ENCODE results near the gene ARHGAP24. TPM values are rescaled to one million over a fixed set of nuclear protein-coding genes. Genes with fewer than 3 reads are reported as not detected.

ARHGAP24 gene
- total and polyA plus RNA-seq, 2 donors (not counting 3 experiments of a cell fraction or from before 2014, with no cell fraction given): 52.1 to 79.4 TPM

GRCh38 chr4:85821688-85822455 lies 346.9 kb downstream of the ARHGAP24 start:
- POLR2A ChIA-PET: no interaction called here
- dilution Hi-C loops (cut with MboI; ENCODE audit: extremely low pct_ligation_motif_present, low sequenced_read_pairs) (no loop called here), intact Hi-C loops (cut with micrococcal nuclease) (no loop called here)
- Histone ChIP-seq H3K4me1 (ENCODE audit: control insufficient read depth, extremely low read depth, insufficient read depth, low read length) (peaks cover 46% of the 10 kb centered on the region), H3K27me3 (ENCODE audit: control insufficient read depth in 2 of 2, insufficient read depth in 2 of 2, low read length in 2 of 2) (no peaks in the 10 kb centered on the region), H3K4me2 (ENCODE audit: insufficient read depth, low read length) (peak overlapping the region; percentile 25), H3K79me2 (ENCODE audit: control insufficient read depth, insufficient read depth, low read length) (peaks cover 100% of the 10 kb centered on the region), H2AFZ (ENCODE audit: low read depth, low read length) (no peak overlapping the region), H3K27ac (ENCODE audit: insufficient read depth, low read depth, low read length) (no peak overlapping the region), H3K9ac (replicated peaks; ENCODE audit: extremely low read depth, insufficient read depth, low read length) (no peak overlapping the region), H3K4me3 (replicated peaks in 1 of 3; ENCODE audit: insufficient read depth in 1 of 3, low read depth in 1 of 3, low read length in 3 of 3) (no peak overlapping the region), H4K20me1 (replicated peaks; ENCODE audit: control insufficient read depth, extremely low read depth, insufficient read depth, low read length) (peaks cover 3% of the 10 kb centered on the region), H3K9me1 (replicated peaks; ENCODE audit: control insufficient read depth, extremely low read depth, insufficient read depth, low read length) (no peaks in the 10 kb centered on the region), H3K36me3 (ENCODE audit: control insufficient read depth in 2 of 2, extremely low read depth in 1 of 2, insufficient read depth in 2 of 2, low read length in 2 of 2) (no peaks in the 10 kb centered on the region), H3K9me3 (replicated peaks; ENCODE audit: control insufficient read depth, insufficient read depth, low read length) (no peaks in the 10 kb centered on the region)
- BruUV-seq (replicated peaks): no TSS peak
- DNase-seq (ENCODE audit: low read depth, low spot score): no peak
- CTCF ChIA-PET: interaction anchor here (1.3 to 1.5 kb wide), 2 partner anchors 9 to 25 kb away, joined by 4 to 6 read pairs; no protein-coding TSS in a partner anchor
- no peak for FAIRE-seq
- TF ChIP-seq POLR2AphosphoS5 (IDR thresholded peaks at IDR 0.05; ENCODE audit: insufficient read depth, low read depth, low read length): no peak
- no peak for TF ChIP-seq EZH2 (IDR thresholded peaks at IDR 0.05; ENCODE audit: borderline replicate concordance, low read depth, low read length, severe bottlenecking)
- TF ChIP-seq CTCF (IDR thresholded peaks at IDR 0.05; ENCODE audit: extremely low read depth in 1 of 2, insufficient read depth in 1 of 2, low read depth in 1 of 2, low read length in 2 of 2): no peak
- no peak for TF ChIP-seq JUN (IDR thresholded peaks at IDR 0.05; ENCODE audit: borderline replicate concordance, insufficient read depth, insufficient read length, low read depth)
- TF ChIP-seq GATA2 (IDR thresholded peaks at IDR 0.05; ENCODE audit: insufficient read depth, insufficient read length, low read depth, low read length): no peak
- TF ChIP-seq POLR2A (IDR thresholded peaks at IDR 0.05; ENCODE audit: low read depth, low read length): no peak
- TF ChIP-seq MYC (IDR thresholded peaks at IDR 0.05; ENCODE audit: low read depth, low read length): no peak
- TF ChIP-seq FOS (IDR thresholded peaks at IDR 0.05; ENCODE audit: borderline replicate concordance, insufficient read depth, low read length): no peak
- no peak for TF ChIP-seq MAX (IDR thresholded peaks at IDR 0.05; ENCODE audit: insufficient read depth, insufficient read length)

Data from endothelial cell of umbilical vein (primary cell).